Measurements from ENCODE around the gene MBD4.
"Not testable (repeated sequence)": the region's sequence is repeated elsewhere in the genome, so short reads cannot be mapped to it uniquely, and the experiment has no call there.

The MBD4 gene

GRCh38 chr3:129417326-129417725 lies 22.4 kb downstream of the MBD4 start:
- DNase-seq: peak in 1 of 42 donors; percentile 26
- intact Hi-C loops (cut with DNase I): no loop called here

GRCh38 chr3:129416415-129416814 lies 23.3 kb downstream of the MBD4 start:
- intact Hi-C loops (cut with DNase I): no loop called here
- no peak for DNase-seq

GRCh38 chr3:129415830-129416229 lies 23.9 kb downstream of the MBD4 start:
- intact Hi-C loops (cut with DNase I): no loop called here
- DNase-seq: peak in 2 of 42 donors; percentile 1 to 14

GRCh38 chr3:129415378-129415777 lies 24.4 kb downstream of the MBD4 start:
- peak in 1 of 42 donors; percentile 0 for DNase-seq
- intact Hi-C loops (cut with DNase I): no loop called here

- DNase-seq: peak in 2 of 42 donors; percentile 2 to 5
- intact Hi-C loops (cut with DNase I): no loop called here
Measured at GRCh38 chr3:129413687-129414506, 25.9 kb downstream of the MBD4 start.

GRCh38 chr3:129413238-129413637 lies 26.5 kb downstream of the MBD4 start:
- intact Hi-C loops (cut with DNase I): not testable (repeated sequence)
- DNase-seq: peak in 1 of 42 donors; percentile 2

DNA sequence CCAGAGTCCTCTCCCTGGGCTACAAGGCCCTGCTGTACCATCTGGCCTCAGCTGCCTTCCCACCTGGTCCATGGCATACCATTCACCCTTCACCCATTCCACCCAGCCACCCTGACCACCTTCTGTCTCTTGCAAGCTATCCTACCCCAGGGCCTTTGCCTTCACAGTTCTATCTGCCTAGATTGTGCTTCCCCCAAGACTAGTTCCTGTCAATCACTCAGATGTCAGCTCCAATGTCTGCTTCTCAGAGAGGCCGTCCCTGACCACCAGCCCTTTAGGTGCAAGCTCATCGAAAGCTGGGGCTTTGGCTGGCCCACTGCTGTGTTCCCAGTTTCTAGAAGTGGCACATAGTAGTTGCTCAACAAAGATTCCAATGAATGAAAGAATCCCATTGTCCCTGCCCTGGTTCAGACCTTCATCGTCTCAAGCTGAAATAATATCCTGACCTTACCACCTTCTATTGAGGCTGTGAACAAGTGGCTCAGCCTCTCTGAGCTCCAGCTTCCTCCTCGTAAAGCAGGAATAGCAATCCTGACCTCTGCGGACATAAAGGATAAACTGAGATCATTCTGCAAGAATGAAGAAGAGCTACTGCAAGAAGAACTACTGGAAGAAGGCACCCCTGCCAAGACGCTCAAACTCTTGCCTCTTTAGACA lies 27.1 kb downstream of the MBD4 start:
- peak in 1 of 42 donors; percentile 10 for DNase-seq
- intact Hi-C loops (cut with DNase I): no loop called here

DNA sequence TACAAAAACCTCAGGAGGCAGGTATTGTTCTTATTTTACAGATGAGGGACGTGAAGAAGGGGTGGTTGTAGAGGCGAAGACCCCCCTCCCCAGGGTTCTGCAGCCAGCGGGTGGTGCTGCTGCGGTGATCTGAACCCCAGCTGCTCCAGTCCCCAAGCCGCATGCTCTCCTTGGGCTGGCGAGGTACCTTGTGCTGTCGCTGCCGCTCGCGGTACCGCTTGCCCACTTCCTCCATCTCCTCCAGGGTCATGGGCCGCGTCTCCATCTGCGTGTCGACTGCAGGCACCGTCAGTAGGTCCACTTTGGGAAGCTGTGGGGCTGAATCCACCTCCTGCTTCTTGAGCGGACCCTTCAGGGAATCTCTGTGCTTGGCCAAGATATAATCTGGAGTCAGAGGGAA lies 28.8 kb downstream of the MBD4 start:
- intact Hi-C loops (cut with DNase I): no loop called here
- DNase-seq: peak in 1 of 42 donors; percentile 11

GRCh38 chr3:129409541-129409940 lies 30.2 kb downstream of the MBD4 start:
- intact Hi-C loops (cut with DNase I): no loop called here
- DNase-seq: no peak

DNA sequence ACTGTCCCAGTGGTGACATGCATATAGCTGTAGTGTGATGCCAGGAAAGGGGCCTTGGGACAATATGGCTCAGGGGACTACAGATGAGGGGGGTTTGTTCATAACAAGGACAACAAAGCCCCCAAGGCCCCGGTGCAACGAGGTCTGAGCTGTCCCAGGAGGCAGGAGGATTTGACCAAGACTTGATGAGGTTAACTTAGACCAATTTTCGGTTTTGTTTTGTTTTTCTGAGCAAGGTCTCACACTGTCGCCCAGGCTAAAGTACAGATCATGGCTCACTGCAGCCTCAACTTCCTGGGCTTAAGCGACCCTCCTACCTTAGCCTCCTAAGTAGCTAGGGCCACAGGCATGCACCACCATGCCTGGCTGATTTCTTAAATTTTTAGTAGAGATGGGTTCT lies 35.1 kb downstream of the MBD4 start:
- intact Hi-C loops (cut with DNase I): no loop called here
- no peak for DNase-seq

DNA sequence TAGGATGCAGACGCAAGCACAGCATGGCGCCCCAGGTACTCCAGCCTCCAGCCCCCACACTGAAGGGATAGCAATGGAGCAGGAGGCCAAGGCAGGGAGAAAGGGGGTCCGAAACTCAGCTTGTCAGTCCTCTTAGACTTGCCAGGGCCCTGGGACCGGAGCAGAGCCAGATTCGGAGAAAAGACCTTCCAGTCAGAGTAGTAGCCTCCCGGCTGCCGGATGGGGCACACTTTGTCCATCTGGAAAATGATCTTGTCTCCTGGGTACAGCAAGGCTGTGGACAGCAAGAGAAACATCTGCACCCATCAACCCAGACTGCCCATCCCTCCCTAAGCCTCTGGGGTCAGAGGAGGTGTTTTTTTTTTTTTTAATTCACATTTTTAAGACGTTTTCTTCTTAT lies 35.6 kb downstream of the MBD4 start:
- DNase-seq: no peak
- intact Hi-C loops (cut with DNase I): no loop called here

GRCh38 chr3:129403450-129403849 lies 36.3 kb downstream of the MBD4 start:
- intact Hi-C loops (cut with DNase I): no loop called here
- peak in 41 of 42 donors; percentile 23 to 86 (median 64) for DNase-seq

DNA sequence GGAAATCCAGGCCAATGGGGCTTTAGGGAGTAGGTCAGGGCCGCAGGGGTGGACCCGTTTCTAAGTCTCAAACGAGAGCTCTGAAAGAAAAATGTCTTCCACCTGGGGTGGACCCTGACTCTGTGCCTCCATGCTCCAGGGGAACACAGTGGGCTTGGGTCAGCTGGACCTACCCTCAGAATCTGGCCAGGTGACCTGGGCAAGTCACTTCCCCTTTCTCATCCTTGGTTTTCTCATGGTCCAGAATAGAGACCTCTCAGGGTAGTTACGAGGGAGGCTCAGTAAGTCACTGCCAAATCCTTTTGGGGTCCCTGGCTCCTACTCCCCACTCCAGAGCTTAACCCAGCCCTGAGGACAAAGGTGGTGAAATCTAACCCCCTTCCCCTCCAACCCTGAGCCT lies 37.1 kb downstream of the MBD4 start:
- no peak for DNase-seq
- intact Hi-C loops (cut with DNase I): no loop called here

DNA sequence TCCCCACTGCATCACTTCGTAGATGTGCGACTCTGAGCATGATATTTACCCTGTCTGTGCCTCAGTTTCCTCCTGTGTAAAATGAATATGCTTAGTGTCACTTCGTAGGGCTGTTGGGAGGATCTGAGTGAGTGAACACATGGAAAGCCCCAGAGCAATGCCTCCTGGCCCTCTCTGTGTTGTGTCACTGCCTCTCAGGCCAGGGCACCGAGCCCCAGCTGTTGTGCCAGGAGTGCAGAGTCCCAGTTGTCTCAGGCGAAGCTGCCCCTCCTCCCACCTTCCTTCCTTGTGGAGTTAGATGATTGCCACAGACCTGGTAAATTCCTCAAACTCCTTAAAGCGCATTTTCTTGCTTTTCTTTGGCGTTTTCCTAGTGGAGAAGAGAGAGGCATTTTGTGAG lies 37.5 kb downstream of the MBD4 start:
- intact Hi-C loops (cut with DNase I): no loop called here

GRCh38 chr3:129399895-129400357 lies 39.8 kb downstream of the MBD4 start:
- intact Hi-C loops (cut with DNase I): loop anchor here (5.0 kb wide), 1 partner anchor 32 kb away; no protein-coding TSS in a partner anchor
- peak in 2 of 42 donors; percentile 13 to 25 for DNase-seq

More for the DNA sequence above, 37.5 kb downstream of the MBD4 start:
- no peak for DNase-seq

DNA sequence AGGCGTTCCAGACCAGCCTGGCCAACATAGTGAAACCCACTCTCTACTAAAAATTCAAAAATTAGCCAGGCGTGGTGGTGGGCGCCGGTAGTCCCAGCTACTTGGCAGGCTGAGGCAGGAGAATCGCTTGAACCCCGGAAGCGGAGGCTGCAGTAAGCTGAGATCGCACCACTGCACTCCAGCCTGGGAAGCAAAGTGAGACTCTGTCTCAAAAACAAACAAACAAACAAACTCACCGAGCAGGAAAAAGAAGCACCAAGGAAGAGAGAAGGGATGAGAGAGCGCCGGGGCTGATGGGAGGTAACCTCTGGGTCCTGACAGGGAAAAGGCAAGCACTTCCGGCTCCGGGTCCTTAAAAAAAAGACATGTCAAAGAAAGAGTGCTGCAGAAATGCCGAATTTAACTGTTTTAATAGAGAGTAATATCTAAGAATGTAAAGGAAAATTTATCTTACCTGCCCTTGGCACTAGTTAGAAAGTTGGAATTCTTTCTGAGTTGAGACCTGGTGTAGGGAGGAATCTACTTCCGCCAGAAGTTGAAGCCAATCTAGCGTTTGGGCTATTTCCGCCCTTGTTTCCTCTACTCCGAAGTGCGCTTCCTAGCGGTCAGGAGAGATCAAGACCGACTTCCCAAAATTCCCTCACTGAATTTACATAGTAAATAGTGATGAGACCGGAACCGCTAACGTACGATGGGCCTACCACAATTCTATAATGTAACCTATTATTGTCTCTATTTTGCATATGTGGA lies 40.4 kb downstream of the MBD4 start:
- intact Hi-C loops (cut with DNase I): loop anchor here (5.0 kb wide), 1 partner anchor 33 kb away; no protein-coding TSS in a partner anchor
- peak; percentile 64 to 95 (median 86) for DNase-seq

GRCh38 chr3:129398803-129399144 lies 41.0 kb downstream of the MBD4 start:
- peak in 7 of 42 donors; percentile 6 to 46 (median 16) for DNase-seq
- intact Hi-C loops (cut with DNase I): loop anchor here (5.0 kb wide), 1 partner anchor 34 kb away; no protein-coding TSS in a partner anchor

GRCh38 chr3:129393760-129394564 lies 45.8 kb downstream of the MBD4 start:
- intact Hi-C loops (cut with DNase I); DNase-seq: not testable (repeated sequence)

DNA sequence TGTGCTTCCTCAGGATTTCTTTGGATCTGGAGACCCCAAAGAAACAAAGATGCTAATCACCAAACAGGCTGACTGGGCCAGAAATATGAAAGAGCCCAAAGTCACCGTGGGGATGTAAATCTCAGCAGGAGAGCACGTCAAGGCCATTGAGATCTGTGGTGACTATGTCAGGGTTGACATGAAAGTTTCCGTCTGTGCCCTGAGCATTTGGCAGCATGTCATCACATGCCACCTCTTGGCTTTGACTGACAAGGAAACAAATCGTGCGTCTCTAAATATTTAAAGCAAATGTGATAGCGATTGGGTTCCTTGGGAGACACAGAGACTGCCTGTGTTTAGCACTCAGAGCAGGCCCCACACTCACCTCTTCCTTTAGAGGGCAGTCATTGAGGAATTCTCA lies 46.5 kb downstream of the MBD4 start:
- DNase-seq: no peak
- intact Hi-C loops (cut with DNase I): no loop called here
